Measurements from ENCODE around the gene STK16. TPM values are rescaled to one million over a fixed set of nuclear protein-coding genes. Genes with fewer than 3 reads are reported as not detected.
A peak's percentile ranks its signal among the peaks of the same experiment; 100 is the strongest.

Gene STK16
- total and polyA plus RNA-seq, 2 of the 13 experiments (the other 11 are each of a cell fraction or from before 2014, with no cell fraction given): 28.0 to 50.9 TPM

- TF ChIP-seq MBD4 (IDR thresholded peaks at IDR 0.05; ENCODE audit: borderline replicate concordance, low read length) (no peak), ZNF549 (CRISPR knock-in tag; IDR thresholded peaks at IDR 0.05) (no peak), MATR3 (CRISPR knock-in tag; IDR thresholded peaks at IDR 0.05) (no peak), ETV5 (CRISPR knock-in tag; IDR thresholded peaks at IDR 0.05; ENCODE audit: borderline replicate concordance) (peak; percentile 98), ZSCAN21 (CRISPR knock-in tag; IDR thresholded peaks at IDR 0.05; ENCODE audit: borderline replicate concordance) (no peak), ZNF781 (CRISPR knock-in tag; IDR thresholded peaks at IDR 0.05; ENCODE audit: borderline replicate concordance, not compliant biosample characterization) (no peak), ZNF709 (CRISPR knock-in tag; IDR thresholded peaks at IDR 0.05) (peak; percentile 93; the same call in 1 of the 2 replicates), ZNF382 (CRISPR knock-in tag; IDR thresholded peaks at IDR 0.05; ENCODE audit: borderline replicate concordance) (no peak), SRSF9 (IDR thresholded peaks at IDR 0.05; ENCODE audit: borderline replicate concordance, insufficient read depth, low read depth, low read length, poor library complexity, severe bottlenecking) (no peak), ZNF704 (CRISPR knock-in tag; IDR thresholded peaks at IDR 0.05; ENCODE audit: borderline replicate concordance) (no peak), HCFC1 (IDR thresholded peaks at IDR 0.05; ENCODE audit: low read depth, low read length) (no peak), MAFK (conservative IDR thresholded peaks at IDR 0.05 in 1 of 2, IDR thresholded peaks at IDR 0.05 in 1 of 2; ENCODE audit: low read length in 2 of 2) (0 out of 4 replicates have a peak, but pooled peaks of 1 of the 2 experiments have one; percentile 17), ZNF30 (CRISPR knock-in tag; IDR thresholded peaks at IDR 0.05) (no peak), ARID2 (CRISPR knock-in tag; IDR thresholded peaks at IDR 0.05; ENCODE audit: borderline replicate concordance) (peak; percentile 97), ZSCAN9 (CRISPR knock-in tag; IDR thresholded peaks at IDR 0.05; ENCODE audit: borderline replicate concordance) (no peak; the same call in 1 of the 2 replicates), CTCF (CRISPR knock-in tag; IDR thresholded peaks at IDR 0.05) (no peak), ZNF143 (CRISPR knock-in tag; IDR thresholded peaks at IDR 0.05) (peak; percentile 35; the same call in 1 of the 2 replicates), ZBED4 (CRISPR knock-in tag; IDR thresholded peaks at IDR 0.05; ENCODE audit: borderline replicate concordance) (peak; percentile 42), MZF1 (CRISPR knock-in tag; IDR thresholded peaks at IDR 0.05; ENCODE audit: borderline replicate concordance) (peak; percentile 80; the same call in 1 of the 2 replicates)
Observed at GRCh38 chr2:219249203-219249980, 4.1 kb downstream of the STK16 start (continued).
